Osteoblast (primary cell): ENCODE measurements around the gene IMMP1L. TPM values are rescaled to one million over a fixed set of nuclear protein-coding genes. Genes with fewer than 3 reads are reported as not detected.

Experiments
- DNase-seq: peaks from one replicate; pipeline ENCODE4 v3.0.0; 2011; ENCODE audit warnings: low spot score, mixed read lengths; ENCODE audit not compliant: insufficient read length; ENCODE audit errors: missing footprints
- H2AFZ ChIP-seq: 2 replicates; pipeline ENCODE4 v1.6.0; 2011; ENCODE audit warnings: mild to moderate bottlenecking, low read length
- H3K27ac ChIP-seq: 2 replicates; pipeline ENCODE4 v1.5.1; 2011; ENCODE audit warnings: mild to moderate bottlenecking, low read depth, low read length, moderate library complexity
- H3K27me3 ChIP-seq: 2 replicates; pipeline ENCODE4 v1.6.0; 2012; ENCODE audit warnings: mild to moderate bottlenecking, control low read depth, inconsistent platforms, low read length, moderate library complexity; ENCODE audit not compliant: insufficient read depth
- H3K36me3 ChIP-seq: 2 replicates; pipeline ENCODE4 v1.5.1; 2011; ENCODE audit warnings: mild to moderate bottlenecking, low read length, control low read depth, moderate library complexity; ENCODE audit not compliant: insufficient read depth
- H3K4me1 ChIP-seq: 2 replicates; pipeline ENCODE4 v1.5.1; 2011; ENCODE audit warnings: mild to moderate bottlenecking, low read length, control low read depth, moderate library complexity; ENCODE audit not compliant: insufficient read depth
- H3K4me2 ChIP-seq: 2 replicates; pipeline ENCODE4 v1.6.0; 2011; ENCODE audit warnings: mild to moderate bottlenecking, low read length; ENCODE audit not compliant: insufficient read depth
- H3K4me3 ChIP-seq: fragments of 200-600 bp; sonication (generic); 3 replicates; pipeline ENCODE4 v1.5.1; 2012; ENCODE audit warnings: mild to moderate bottlenecking, low read length, inconsistent platforms; ENCODE audit not compliant: insufficient read depth
- H3K79me2 ChIP-seq: 2 replicates; pipeline ENCODE4 v1.6.0; 2012; ENCODE audit warnings: mild to moderate bottlenecking, low read length, control low read depth, inconsistent platforms; ENCODE audit not compliant: insufficient read depth
- H3K9me3 ChIP-seq: 2 replicates; pipeline ENCODE4 v1.5.1; 2011; ENCODE audit warnings: low read depth, low read length, control low read depth
- H4K20me1 ChIP-seq: 2 replicates; pipeline ENCODE4 v1.6.0; 2012; ENCODE audit warnings: mild to moderate bottlenecking, low read length, control low read depth; ENCODE audit not compliant: insufficient read depth
- CTCF ChIP-seq: IDR thresholded peaks from 2 replicates; pipeline ENCODE4 v1.5.1; 2011; ENCODE audit warnings: mild to moderate bottlenecking, low read depth, low read length, moderate library complexity; ENCODE audit errors: extremely low read depth
- total RNA-seq: library from RNA; depleted of rRNA; stranded (reverse); fragments of >200 nt; gene quantifications from 2 replicates; pipeline ENCODE4 v1.2.3, GENCODE V29; 2012

The IMMP1L gene
- 8.7 and 11.5 TPM in 2 replicates for total RNA-seq

GRCh38 chr11:31509429-31510345, at the start of gene IMMP1L, which contains the start of gene ELP4:
TSS of gene IMMP1L (minus strand) at chr11:31509622. CDS start at chr11:31463276, 46,346 bp downstream.
TSS of gene ELP4 (plus strand) at chr11:31509767. CDS start at chr11:31509785, 18 bp downstream.
- H2AFZ ChIP-seq, result peak within 1 kb of the TSS; percentile 99
- peak within 1 kb of the TSS; percentile 78 for H3K27ac ChIP-seq
- peak within 1 kb of the TSS; percentile 88 for H3K4me2 ChIP-seq
- no peaks in the 10 kb centered on the region for H4K20me1 ChIP-seq
- H3K9me3 ChIP-seq, result no peaks in the 10 kb centered on the region
- DNase-seq, result peak; percentile 97
- no peaks in the 10 kb centered on the region for H3K36me3 ChIP-seq
- H3K4me1 ChIP-seq, result peaks cover 11% of the 10 kb centered on the region
- H3K27me3 ChIP-seq, result no peaks in the 10 kb centered on the region
- H3K79me2 ChIP-seq, result peaks cover 60% of the 10 kb centered on the region
- H3K4me3 ChIP-seq, result peak within 1 kb of the TSS; percentile 86
- no peak for TF ChIP-seq CTCF

GRCh38 chr11:31558001-31558400, 48.6 kb upstream of the IMMP1L start:
- Histone ChIP-seq H3K27me3 (no peaks in the 10 kb centered on the region), H4K20me1 (no peaks in the 10 kb centered on the region), H3K36me3 (no peaks in the 10 kb centered on the region), H3K79me2 (no peaks in the 10 kb centered on the region), H3K4me2 (no peak overlapping the region), H3K4me3 (no peak overlapping the region), H2AFZ (no peak overlapping the region), H3K4me1 (no peaks in the 10 kb centered on the region), H3K27ac (no peak overlapping the region), H3K9me3 (no peaks in the 10 kb centered on the region)
- DNase-seq, result no peak
- no peak for TF ChIP-seq CTCF

- no peaks in the 10 kb centered on the region for H4K20me1 ChIP-seq
- no peaks in the 10 kb centered on the region for H3K9me3 ChIP-seq
- no peaks in the 10 kb centered on the region for H3K4me1 ChIP-seq
- no peaks in the 10 kb centered on the region for H3K27me3 ChIP-seq
- DNase-seq, result no peak
- no peak for TF ChIP-seq CTCF
- H3K27ac ChIP-seq, result no peak overlapping the region
- no peaks in the 10 kb centered on the region for H3K36me3 ChIP-seq
- H3K4me2 ChIP-seq, result no peak overlapping the region
- no peak overlapping the region for H3K4me3 ChIP-seq
- H2AFZ ChIP-seq, result no peak overlapping the region
- no peaks in the 10 kb centered on the region for H3K79me2 ChIP-seq
Measured at GRCh38 chr11:31555938-31556337, 46.5 kb upstream of the IMMP1L start.

- no peaks in the 10 kb centered on the region for H3K27me3 ChIP-seq
- no peaks in the 10 kb centered on the region for H3K9me3 ChIP-seq
- no peaks in the 10 kb centered on the region for H3K79me2 ChIP-seq
- peaks cover 10% of the 10 kb centered on the region for H3K36me3 ChIP-seq
- no peak overlapping the region for H2AFZ ChIP-seq
- H4K20me1 ChIP-seq, result no peaks in the 10 kb centered on the region
- TF ChIP-seq CTCF, result no peak
- no peak overlapping the region for H3K4me2 ChIP-seq
- peak; percentile 45 for DNase-seq
- no peak overlapping the region for H3K4me3 ChIP-seq
- H3K4me1 ChIP-seq, result no peaks in the 10 kb centered on the region
- H3K27ac ChIP-seq, result no peak overlapping the region
Measured at GRCh38 chr11:31542862-31543261, 33.4 kb upstream of the IMMP1L start.
